ENCODE measurements around the gene APPBP2.
"Not testable (repeated sequence)": the region's sequence is repeated elsewhere in the genome, so short reads cannot be mapped to it uniquely, and the experiment has no call there.

GRCh38 chr17:60428491-60428890 is 97.6 kb downstream of the APPBP2 start:
- not testable (repeated sequence) for TF ChIP-seq CTCF (IDR thresholded peaks at IDR 0.05); TCF7L2 (IDR thresholded peaks at IDR 0.05; ENCODE audit: low read depth, low read length); REST (IDR thresholded peaks at IDR 0.05; ENCODE audit: insufficient read depth in 1 of 2, low read depth in 2 of 2, low read length in 1 of 2); POLR2AphosphoS5 (IDR thresholded peaks at IDR 0.05; ENCODE audit: low read depth, low read length); SIN3A (IDR thresholded peaks at IDR 0.05; ENCODE audit: borderline replicate concordance, insufficient read depth, low read depth, low read length)
